Gastroesophageal sphincter (tissue), 3 donors: ENCODE measurements around the gene MAPKAPK3.

ENCODE experiments used
- POLR2A ChIP-seq, 2 donors: fragments of 450-650 bp; IDR thresholded peaks; one replicate each; pipeline ENCODE4 v1.6.1; 2017; ENCODE audit warnings: antibody characterized with exemption in 2 of 2, mild to moderate bottlenecking in 2 of 2, moderate library complexity in 1 of 2
- TF ChIP-seq, protein P1 (sequence below), 4 experiments: fragments of 200-600 bp in 2 of 4; fragments of 450-650 bp in 2 of 4; sonication (generic) in 1 of 4; IDR thresholded peaks; one replicate each; pipeline ENCODE4 v1.5.1; 2017 to 2019; ENCODE audit warnings: antibody characterized with exemption in 4 of 4, mild to moderate bottlenecking in 2 of 4, moderate library complexity in 2 of 4

DNA sequence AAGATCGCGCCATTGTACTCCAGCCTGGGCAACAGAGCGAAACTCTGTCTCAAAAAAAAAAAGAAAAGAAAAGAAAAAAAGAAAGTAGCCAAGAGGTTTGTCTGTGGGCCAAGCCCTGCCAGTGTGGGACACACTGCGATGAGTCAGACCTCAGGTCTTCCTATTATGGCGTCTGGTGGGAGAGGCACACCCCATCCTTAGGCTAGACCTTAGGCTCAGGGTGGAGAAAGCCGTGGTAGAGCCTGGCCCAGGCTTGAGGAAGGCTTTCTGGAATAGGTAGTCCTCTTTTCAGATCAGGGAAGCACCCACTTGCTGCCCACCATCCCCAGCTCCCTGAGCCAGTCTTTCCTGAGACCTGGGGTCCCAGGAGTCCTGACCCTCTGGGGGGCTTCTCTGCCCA, 41.6 kb upstream of the MAPKAPK3 start:
- TF ChIP-seq POLR2A (IDR thresholded peaks at IDR 0.05) = no peak
- TF ChIP-seq, protein P1, sequence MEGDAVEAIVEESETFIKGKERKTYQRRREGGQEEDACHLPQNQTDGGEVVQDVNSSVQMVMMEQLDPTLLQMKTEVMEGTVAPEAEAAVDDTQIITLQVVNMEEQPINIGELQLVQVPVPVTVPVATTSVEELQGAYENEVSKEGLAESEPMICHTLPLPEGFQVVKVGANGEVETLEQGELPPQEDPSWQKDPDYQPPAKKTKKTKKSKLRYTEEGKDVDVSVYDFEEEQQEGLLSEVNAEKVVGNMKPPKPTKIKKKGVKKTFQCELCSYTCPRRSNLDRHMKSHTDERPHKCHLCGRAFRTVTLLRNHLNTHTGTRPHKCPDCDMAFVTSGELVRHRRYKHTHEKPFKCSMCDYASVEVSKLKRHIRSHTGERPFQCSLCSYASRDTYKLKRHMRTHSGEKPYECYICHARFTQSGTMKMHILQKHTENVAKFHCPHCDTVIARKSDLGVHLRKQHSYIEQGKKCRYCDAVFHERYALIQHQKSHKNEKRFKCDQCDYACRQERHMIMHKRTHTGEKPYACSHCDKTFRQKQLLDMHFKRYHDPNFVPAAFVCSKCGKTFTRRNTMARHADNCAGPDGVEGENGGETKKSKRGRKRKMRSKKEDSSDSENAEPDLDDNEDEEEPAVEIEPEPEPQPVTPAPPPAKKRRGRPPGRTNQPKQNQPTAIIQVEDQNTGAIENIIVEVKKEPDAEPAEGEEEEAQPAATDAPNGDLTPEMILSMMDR (IDR thresholded peaks at IDR 0.05) = no peak
